GM12891 (cell line): ENCODE data around the gene TGFBI.

Experiments
- PAX5 ChIP-seq: IDR thresholded peaks from 2 replicates; pipeline ENCODE4 v1.6.1; 2011; ENCODE audit warnings: low read length, moderate library complexity, mild to moderate bottlenecking; ENCODE audit not compliant: insufficient read depth, severe bottlenecking
- POLR2A ChIP-seq: IDR thresholded peaks from 2 replicates; pipeline ENCODE4 v1.6.1; 2011; ENCODE audit warnings: low read depth, low read length, control low read depth
- POLR2AphosphoS5 ChIP-seq: IDR thresholded peaks from 2 replicates; pipeline ENCODE4 v1.6.1; 2011; ENCODE audit warnings: low read depth, low read length, control low read depth
- SPI1 ChIP-seq: IDR thresholded peaks from 2 replicates; pipeline ENCODE4 v1.6.1; 2011; ENCODE audit warnings: low read depth, low read length, control low read depth

DNA sequence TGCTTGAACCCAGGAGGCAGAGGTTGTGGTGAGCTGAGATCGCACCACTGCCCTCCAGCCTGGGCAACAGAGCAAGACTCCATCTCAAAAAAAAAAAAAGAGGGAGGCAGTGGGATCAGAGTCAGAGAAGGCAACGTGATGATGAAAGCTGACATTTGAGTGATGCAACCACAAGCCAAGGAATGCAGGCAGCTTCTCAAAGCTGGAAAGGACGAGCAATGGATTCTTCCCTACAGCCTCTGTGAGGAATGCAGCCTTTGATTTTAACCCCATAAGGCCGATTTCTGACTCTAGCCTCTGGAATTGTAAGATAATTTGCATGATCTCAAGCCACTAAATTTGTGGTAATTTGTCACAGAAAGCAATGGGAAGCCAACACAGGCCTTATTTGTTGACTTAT is 9.8 kb downstream of the TGFBI start:
- TF ChIP-seq POLR2AphosphoS5 (no peak), POLR2A (no peak), PAX5 (no peak), SPI1 (no peak)
